Stimulated activated CD4-positive, alpha-beta T cell treated with anti-CD3 and anti-CD28 coated beads, Interleukin-15, amount 100 ng/mL, for 1 hour (primary cell): ENCODE data around the gene KMT2B.
"Not testable (repeated sequence)": the region's sequence is repeated elsewhere in the genome, so short reads cannot be mapped to it uniquely, and the experiment has no call there.

Experiments
- DNase-seq, 2 donors: peaks; one replicate each; pipeline ENCODE4 v3.0.0-alpha.2; 2020; ENCODE audit warnings: low read depth in 1 of 2, low spot score in 1 of 2

The KMT2B gene

GRCh38 chr19:35712567-35713505 lies 5.0 kb upstream of the KMT2B start:
- DNase-seq = no peak

GRCh38 chr19:35713506-35713850 lies 4.3 kb upstream of the KMT2B start:
- DNase-seq = no peak

GRCh38 chr19:35713904-35714495 lies 3.8 kb upstream of the KMT2B start:
- DNase-seq = no peak

DNA sequence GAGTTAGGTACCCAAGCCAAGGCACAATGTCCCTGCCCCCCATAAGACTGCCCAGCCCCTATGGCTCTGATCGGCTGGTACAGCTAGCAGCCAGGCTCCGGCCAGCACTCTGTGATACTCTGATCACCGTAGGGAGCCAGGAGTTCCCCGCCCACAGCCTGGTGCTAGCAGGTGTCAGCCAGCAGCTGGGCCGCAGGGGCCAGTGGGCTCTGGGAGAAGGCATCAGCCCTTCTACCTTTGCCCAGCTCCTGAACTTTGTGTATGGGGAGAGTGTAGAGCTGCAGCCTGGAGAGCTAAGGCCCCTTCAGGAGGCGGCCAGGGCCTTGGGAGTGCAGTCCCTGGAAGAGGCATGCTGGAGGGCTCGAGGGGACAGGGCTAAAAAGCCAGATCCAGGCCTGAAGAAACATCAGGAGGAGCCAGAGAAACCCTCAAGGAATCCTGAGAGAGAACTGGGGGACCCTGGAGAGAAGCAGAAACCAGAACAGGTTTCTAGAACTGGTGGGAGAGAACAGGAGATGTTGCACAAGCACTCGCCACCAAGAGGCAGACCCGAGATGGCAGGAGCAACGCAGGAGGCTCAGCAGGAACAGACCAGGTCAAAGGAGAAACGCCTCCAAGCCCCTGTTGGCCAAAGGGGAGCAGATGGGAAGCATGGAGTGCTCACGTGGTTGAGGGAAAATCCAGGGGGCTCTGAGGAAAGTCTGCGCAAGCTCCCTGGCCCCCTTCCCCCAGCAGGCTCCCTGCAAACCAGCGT lies 3.0 kb upstream of the KMT2B start:
- DNase-seq = no peak

DNA sequence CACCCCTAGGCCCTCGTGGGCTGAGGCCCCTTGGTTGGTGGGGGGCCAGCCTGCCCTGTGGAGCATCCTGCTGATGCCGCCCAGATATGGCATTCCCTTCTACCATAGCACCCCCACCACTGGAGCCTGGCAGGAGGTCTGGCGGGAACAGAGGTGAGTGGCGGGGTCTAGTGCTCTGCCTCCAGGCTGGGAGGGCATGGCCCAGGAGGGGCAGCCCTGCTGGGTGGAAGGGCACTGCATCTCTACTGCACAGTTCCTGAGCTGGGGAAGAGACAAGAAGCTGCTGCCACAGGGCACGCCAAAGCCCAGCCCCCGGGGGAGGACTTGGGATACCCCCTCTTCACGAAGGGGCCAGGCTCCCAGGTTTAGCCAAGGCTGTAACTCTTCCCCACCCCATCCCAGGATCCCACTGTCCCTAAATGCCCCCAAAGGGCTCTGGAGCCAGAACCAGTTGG lies 2.4 kb upstream of the KMT2B start:
- DNase-seq = no peak

GRCh38 chr19:35715981-35716800 lies 1.6 kb upstream of the KMT2B start:
- DNase-seq = no peak

GRCh38 chr19:35716801-35717664 lies 770 bp upstream of the KMT2B start:
- peak; percentile 93 to 94 for DNase-seq

DNA sequence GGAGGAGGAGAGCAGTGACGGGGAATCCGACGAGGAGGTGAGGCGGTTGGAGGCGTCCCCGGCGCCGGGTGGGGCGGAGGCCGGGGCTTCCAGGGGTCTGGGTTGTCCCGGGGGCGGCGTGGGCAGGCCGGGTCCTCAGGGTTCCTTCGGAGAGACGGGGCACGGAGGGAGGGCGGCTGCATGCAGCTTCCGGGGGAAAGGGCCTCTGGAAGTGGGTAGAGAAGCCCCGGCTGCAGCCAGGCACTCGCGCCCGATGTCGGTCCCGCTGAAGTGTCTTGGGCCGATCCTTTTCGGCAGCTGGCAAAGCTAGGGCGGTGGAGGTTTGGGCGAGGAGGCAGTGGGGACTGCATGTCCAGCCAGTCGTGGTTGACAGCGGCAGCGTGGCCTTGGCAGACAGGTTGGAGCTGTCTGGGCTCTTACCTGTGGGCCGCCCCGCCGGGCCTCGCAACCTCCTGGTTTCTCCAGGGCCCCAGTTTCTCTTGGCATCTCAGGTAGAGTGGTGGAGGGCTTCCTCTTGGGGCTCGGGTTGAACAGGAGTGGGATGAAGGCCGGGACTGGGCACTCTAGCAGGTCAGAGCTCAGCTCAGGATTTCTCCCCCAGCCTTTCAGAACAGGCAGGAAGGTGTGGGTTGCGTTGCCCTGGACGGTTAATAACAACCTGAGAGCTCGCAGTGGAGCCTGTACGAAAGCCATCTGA lies 690 bp downstream of the KMT2B start:
- peak in 1 of 2 donors; percentile 21 for DNase-seq

- no peak for DNase-seq
These were observed 1.8 kb downstream of the KMT2B start for GRCh38 chr19:35719402-35720162.

DNA sequence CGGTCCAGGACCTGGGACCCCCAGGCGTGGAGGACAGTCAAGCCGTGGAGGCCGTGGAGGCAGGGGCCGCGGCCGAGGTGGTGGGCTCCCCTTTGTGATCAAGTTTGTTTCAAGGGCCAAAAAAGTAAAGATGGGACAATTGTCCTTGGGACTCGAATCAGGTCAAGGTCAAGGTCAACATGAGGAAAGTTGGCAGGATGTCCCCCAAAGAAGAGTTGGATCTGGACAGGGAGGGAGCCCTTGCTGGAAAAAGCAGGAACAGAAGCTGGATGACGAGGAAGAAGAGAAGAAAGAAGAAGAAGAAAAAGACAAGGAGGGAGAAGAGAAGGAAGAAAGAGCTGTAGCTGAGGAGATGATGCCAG lies 2.3 kb downstream of the KMT2B start:
- DNase-seq = no peak

DNA sequence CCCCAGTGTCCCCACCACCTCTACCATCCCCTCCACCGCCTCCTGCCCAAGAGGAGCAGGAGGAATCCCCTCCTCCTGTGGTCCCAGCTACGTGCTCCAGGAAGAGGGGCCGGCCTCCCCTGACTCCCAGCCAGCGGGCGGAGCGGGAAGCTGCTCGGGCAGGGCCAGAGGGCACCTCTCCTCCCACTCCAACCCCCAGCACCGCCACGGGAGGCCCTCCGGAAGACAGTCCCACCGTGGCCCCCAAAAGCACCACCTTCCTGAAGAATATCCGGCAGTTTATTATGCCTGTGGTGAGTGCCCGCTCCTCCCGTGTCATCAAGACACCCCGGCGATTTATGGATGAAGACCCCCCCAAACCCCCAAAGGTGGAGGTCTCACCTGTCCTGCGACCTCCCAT lies 2.8 kb downstream of the KMT2B start:
- DNase-seq = no peak

DNA sequence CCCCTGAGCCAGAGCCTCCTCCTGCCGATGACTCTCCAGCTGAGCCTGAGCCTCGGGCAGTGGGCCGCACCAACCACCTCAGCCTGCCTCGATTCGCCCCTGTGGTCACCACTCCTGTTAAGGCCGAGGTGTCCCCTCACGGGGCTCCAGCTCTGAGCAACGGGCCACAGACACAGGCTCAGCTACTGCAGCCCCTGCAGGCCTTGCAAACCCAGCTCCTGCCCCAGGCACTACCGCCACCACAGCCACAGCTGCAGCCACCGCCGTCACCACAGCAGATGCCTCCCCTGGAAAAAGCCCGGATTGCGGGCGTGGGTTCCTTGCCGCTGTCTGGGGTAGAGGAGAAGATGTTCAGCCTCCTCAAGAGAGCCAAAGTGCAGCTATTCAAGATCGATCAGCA lies 3.6 kb downstream of the KMT2B start:
- DNase-seq = no peak

GRCh38 chr19:35722461-35722860 lies 4.7 kb downstream of the KMT2B start:
- no peak for DNase-seq

GRCh38 chr19:35722897-35723296 lies 5.1 kb downstream of the KMT2B start:
- DNase-seq = no peak

GRCh38 chr19:35723671-35724070 lies 5.9 kb downstream of the KMT2B start:
- DNase-seq = no peak

DNA sequence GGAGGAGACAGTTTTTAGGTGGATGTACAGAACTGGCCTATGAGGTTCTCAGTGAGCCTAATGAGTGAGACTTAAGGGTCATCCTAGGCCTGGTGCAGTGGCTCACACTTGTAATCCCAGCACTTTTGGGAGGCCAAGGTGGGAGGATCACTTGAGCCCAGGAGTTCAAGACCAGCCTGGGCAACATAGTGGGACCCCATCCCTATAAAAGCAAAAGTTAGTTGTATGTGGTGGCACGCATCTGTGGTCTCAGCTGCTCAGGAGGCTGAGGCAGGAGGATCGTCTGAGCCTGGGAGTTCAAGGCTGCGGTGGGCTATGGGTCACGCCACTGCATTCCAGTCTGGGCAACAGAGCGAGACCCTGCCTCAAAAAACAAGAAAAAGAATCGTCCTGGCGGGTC lies 6.3 kb downstream of the KMT2B start:
- DNase-seq = not testable (repeated sequence)

- DNase-seq = no peak
These were observed 6.8 kb downstream of the KMT2B start for GRCh38 chr19:35724560-35724959.

DNA sequence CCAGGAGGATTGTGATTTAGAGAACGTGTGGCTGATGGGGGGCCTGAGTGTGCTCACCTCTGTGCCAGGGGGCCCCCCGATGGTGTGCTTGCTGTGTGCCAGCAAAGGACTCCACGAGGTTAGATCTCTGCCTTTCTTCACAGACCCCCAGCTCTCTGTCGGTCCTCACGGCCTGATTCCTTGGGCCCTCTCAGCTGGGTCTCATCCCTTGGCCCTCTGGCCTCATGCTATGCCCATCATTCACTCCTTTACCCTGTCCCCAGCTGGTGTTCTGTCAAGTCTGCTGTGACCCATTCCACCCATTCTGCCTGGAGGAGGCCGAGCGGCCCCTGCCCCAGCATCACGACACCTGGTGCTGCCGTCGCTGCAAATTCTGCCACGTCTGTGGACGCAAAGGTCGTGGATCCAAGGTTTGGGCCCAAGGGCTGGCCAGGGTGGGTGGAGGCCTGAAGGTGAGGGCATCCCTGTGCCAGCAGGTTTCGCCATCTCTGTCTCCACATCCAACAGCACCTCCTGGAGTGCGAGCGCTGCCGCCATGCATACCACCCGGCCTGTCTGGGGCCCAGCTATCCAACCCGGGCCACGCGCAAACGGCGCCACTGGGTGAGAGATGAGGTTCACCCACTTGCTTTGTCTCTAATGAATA lies 7.5 kb downstream of the KMT2B start:
- DNase-seq = no peak
